H1 (cell line): Measurements from ENCODE around the gene TPRG1L. TPM values are rescaled to one million over a fixed set of nuclear protein-coding genes. Genes with fewer than 3 reads are reported as not detected.

Experiments
- ASH2L ChIP-seq: fragments of 200-600, 300-600 bp; sonication (generic); IDR thresholded peaks from one replicate; pipeline ENCODE4 v1.7.1; 2017; ENCODE audit warnings: low read length
- BCL11A ChIP-seq, 2 experiments: IDR thresholded peaks; one replicate each; pipeline ENCODE4 v1.6.1; 2011; ENCODE audit warnings: low read depth in 2 of 2, low read length in 2 of 2, mild to moderate bottlenecking in 2 of 2
- BRCA1 ChIP-seq: IDR thresholded peaks from 2 replicates; pipeline ENCODE4 v1.6.1; 2012; ENCODE audit warnings: low read depth, low read length, improper control_type of control experiment
- CHD7 ChIP-seq: fragments of 300-600 bp; sonication (generic); IDR thresholded peaks from 2 replicates; pipeline ENCODE4 v1.7.1; 2012; ENCODE audit warnings: low read length, moderate library complexity, mild to moderate bottlenecking, inconsistent platforms; ENCODE audit not compliant: insufficient replicate concordance
- GTF2F1 ChIP-seq: IDR thresholded peaks from 2 replicates; pipeline ENCODE4 v1.6.1; 2012; ENCODE audit warnings: low read depth, low read length, improper control_type of control experiment, borderline replicate concordance
- MAFK ChIP-seq: IDR thresholded peaks from 2 replicates; pipeline ENCODE4 v1.6.1; 2012; ENCODE audit warnings: low read depth, mild to moderate bottlenecking, improper control_type of control experiment, low read length
- polyA plus RNA-seq, 7 experiments: library from polyadenylated mRNA; depleted of rRNA in 3 of 7; stranded (reverse) in 5 of 7; unstranded in 2 of 7; fragments of >200 nt in 5 of 7; fragments of 200-250 nt in 2 of 7; gene quantifications; 1 replicate in 5 of 7; 2 replicates in 1 of 7; 4 replicates in 1 of 7; pipeline versions ENCODE4 v1.2.1 to v1.2.3, GENCODE V29; 2011 to 2013; ENCODE audit warnings: missing spikeins in 2 of 7, mixed read lengths in 2 of 7
- total RNA-seq: library from RNA; stranded (reverse); fragmentation: NEBNext Ultra II Directional; extraction: Animal tissue kit (Norgen Biotek cat#: 25700); gene quantifications from 2 replicates; pipeline ENCODE4 v1.2.1, GENCODE V29; 2021

TPRG1L gene
- total and polyA plus RNA-seq, 2 of the 8 experiments (the other 6 are each of a cell fraction or from before 2014, with no cell fraction given), result 21.7 to 22.3 TPM

- TF ChIP-seq GTF2F1 (no peak), MAFK (no peak), BRCA1 (no peak), CHD7 (no peak), ASH2L (no peak), BCL11A (IDR thresholded peaks at IDR 0.05; ENCODE audit: low read depth in 2 of 2, low read length in 2 of 2) (no peak)
- TF ChIP-seq, all 59 proteins: peak for 0
Measured at GRCh38 chr1:3644273-3644672, 19.5 kb downstream of the TPRG1L start (continued).
